HG02678 (cell line): ENCODE data around the gene COX4I1.

Source experiments
- ATAC-seq: cut with Tn5 transposase; IDR thresholded peaks from one replicate; pipeline ENCODE4 v1.9.1; 2021; ENCODE audit warnings: mild to moderate bottlenecking, moderate library complexity; ENCODE audit not compliant: unreplicated experiment

Gene COX4I1

GRCh38 chr16:85854935-85855334 lies 55.4 kb downstream of the COX4I1 start:
- no peak for ATAC-seq

GRCh38 chr16:85856079-85856478 lies 56.6 kb downstream of the COX4I1 start:
- ATAC-seq: no peak

GRCh38 chr16:85856585-85856984 lies 57.1 kb downstream of the COX4I1 start:
- ATAC-seq: no peak
